HG02938 (cell line): ENCODE data around the gene ZNF283.
"Not testable (repeated sequence)": the region's sequence is repeated elsewhere in the genome, so short reads cannot be mapped to it uniquely, and the experiment has no call there.

Experiments used
- ATAC-seq: cut with Tn5 transposase; IDR thresholded peaks from one replicate; pipeline ENCODE4 v1.9.1; 2021; ENCODE audit warnings: mild to moderate bottlenecking, moderate library complexity; ENCODE audit not compliant: unreplicated experiment

The ZNF283 gene

DNA sequence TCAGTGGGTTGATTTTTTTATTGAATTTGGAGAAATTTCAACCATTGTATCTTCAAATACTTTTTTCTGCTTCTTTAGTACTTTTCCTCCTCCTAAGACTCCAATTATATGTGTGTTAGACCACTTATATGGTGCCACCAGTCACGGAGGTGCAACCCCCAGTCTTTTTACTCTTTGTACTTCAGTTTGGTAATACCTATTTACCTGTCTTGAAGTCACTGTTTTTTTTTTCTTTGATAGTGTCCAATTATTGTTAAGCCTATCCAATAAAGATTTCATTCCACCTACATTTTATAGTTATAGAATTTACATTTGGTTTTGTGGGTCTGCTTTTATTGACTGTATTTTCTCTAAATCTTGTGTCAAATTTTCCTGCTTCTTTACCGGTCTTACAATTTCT is 14.9 kb downstream of the ZNF283 start:
- no peak for ATAC-seq

DNA sequence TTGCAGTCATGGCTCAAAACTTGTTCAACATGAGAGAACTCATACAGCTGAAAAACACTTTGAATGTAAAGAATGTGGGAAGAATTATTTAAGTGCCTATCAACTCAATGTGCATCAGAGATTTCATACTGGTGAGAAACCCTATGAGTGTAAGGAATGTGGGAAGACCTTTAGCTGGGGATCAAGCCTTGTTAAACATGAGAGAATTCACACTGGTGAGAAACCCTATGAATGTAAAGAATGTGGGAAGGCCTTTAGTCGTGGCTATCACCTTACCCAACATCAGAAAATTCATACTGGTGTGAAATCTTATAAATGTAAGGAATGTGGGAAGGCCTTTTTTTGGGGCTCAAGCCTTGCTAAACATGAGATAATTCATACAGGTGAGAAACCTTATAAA is 20.1 kb downstream of the ZNF283 start:
- no peak for ATAC-seq

DNA sequence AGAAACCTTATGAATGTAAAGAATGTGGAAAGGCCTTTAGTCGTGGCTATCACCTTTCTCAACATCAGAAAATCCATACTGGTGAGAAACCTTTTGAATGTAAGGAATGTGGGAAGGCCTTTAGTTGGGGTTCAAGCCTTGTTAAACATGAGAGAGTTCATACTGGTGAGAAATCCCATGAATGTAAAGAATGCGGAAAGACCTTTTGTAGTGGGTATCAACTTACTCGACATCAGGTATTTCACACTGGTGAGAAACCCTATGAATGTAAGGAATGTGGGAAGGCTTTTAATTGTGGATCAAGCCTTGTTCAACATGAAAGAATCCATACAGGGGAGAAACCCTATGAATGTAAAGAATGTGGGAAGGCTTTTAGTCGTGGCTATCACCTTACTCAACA is 20.8 kb downstream of the ZNF283 start:
- ATAC-seq: no peak

DNA sequence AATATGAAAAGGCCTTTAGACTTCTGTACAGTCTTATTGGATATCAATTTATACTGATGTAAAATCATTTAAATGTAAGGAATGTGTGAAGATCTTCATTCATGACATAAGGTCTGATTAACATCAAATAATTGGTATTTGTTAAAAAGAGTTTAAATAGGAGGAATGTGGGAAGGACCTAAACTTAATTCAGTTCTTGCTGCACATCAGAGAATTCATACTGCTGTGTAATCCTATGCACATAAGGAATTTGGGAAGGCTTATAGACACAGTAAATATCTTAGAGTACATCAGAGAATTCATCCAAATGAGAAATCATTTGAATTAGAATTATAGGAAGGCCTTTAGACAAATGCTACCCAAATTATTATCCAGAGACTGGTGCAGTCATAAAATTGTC is 21.7 kb downstream of the ZNF283 start:
- no peak for ATAC-seq

DNA sequence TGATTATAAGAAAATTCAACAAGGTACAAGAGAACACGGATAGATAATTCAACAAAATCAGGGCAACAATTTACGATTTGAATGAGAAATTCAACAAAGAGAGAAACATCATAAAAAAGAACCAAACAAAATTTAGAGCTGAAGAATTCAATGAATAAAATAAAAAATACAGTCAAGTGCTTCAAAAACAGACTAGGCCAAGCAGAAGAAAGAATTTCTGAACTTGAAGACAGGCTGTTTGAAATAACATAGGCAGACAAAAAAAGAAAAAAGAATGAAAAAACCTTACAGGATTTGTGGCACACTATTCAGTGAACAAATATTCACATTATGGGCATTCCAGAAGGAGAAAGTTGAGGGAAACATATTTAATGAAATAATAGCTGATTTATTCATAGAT is 31.1 kb downstream of the ZNF283 start:
- ATAC-seq: no peak

DNA sequence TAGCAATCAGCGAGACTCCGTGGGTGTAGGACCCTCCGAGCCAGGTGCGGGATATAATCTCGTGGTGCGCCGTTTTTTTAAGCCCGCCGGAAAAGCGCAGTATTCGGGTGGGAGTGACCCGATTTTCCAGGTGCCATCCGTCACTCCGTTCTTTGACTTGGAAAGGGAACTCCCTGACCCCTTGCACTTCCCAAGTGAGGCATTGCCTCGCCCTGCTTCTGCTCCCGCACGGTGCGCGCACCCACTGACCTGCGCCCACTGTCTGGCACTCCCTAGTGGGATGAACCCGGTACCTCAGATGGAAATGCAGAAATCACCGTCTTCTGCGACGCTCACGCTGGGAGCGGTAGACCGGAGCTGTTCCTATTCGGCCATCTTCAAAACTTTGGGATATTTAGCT is 39.8 kb downstream of the ZNF283 start:
- not testable (repeated sequence) for ATAC-seq

DNA sequence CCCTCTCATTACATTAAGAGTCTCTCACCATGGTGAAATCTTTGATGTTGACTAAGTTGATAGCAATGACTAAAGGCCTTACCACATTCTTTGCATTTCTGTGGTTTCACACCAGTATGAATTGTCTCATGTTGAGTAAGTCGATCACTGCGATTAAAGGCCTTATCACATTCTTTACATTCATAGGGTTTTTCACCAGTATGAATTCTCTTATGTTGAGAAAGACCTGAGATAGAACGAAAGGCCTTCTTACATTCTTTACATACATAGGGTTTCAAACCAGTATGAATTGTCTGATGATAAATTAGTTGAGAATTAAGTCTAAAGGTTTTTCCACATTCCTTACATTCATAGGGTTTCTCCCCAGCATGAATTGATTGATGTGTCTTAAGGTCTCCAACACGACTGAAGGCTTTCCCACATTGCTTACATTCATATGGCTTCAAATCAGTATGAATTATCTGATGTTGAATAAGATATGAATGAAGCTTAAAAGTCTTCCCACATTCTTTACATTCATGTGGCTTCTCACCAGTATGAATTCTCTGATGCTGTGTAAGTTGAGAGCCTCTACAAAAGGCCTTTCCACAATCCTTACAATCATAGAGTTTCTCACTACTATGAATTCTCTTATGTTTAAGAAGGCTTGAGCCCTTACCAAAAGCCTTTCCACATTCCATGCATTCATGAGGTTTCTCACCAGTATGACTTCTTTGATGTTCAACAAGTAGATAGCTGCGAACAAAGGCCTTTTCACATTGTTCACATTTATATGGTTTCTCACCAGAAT is 45.6 kb downstream of the ZNF283 start:
- no peak for ATAC-seq

DNA sequence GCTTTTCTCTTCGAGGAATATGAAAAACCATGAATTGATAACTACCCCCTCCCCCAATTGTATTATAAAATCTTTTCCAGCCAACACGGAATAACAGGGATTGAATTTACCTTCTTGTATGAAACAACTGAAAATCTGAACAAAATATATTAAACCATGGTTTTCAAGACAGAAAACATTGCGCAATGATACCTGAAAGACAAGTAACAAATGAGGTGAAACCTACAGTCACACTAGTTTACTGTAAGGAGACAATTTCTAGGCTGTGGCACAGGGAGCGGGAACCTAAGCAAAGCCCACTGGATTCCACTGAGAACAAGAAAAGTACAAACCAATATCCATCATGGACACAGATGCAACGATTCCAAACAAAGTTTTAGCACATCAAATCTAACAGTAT is 53.4 kb downstream of the ZNF283 start:
- ATAC-seq: no peak

DNA sequence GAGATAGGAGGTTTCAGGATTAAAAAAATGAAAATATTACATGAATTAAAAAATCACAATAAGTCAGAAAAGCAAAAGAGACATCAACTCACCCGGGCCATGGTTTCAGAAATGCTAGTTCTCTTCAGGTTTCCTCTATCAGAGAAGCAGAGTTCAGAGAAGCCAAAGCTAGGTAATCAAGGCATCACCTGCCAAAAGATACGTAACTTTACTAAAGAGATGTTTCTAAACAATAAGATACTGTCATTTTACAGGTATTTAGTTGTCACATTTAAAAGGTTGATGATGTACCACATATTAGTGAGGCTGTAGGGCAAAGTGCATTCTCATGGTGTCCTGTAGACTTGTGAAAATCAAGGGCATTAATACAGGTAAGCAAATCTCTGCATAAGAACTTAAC is 56.7 kb downstream of the ZNF283 start, which contains the start of gene ZNF404:
Gene ZNF404, minus strand, starts transcription at position 101 of the 400 bp plus-strand sequence.
- ATAC-seq: no peak

DNA sequence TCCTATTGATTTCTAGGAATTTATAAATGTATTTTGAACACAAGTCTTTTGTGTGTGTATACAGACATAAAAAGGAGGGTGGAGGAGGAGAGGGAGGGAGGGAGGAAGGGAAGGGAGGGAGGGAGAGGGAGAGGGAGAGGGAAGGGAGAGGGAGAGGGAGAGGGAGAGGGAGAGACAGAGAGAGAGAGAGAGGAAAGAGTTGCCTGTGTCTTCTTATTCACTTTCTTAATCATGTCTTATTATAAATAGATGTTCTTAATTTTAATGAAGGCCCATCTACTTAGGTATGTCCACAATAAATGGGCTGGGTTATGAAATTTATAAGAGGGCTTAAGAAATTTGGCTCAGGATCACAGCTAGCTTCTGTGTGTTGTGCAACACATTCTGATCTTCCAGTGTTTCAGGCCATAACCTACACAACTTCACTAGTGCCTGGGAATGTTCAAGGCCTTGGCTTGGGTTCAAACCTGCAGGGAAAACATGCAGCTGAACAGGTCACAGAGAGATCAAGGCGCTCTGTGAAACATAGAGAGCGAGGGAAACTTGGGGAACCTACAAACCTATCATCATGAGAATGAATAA is 68.7 kb downstream of the ZNF283 start:
- no peak for ATAC-seq
